ENCODE data around the gene PRR16.

The PRR16 gene

GRCh38 chr5:120531215-120531614 lies 67.1 kb downstream of the PRR16 start:
- no peak overlapping the region for H3K4me3 ChIP-seq (ENCODE audit: low read depth, low read length)
- no peak for DNase-seq (ENCODE audit: low read depth)
- TF ChIP-seq, protein P1, sequence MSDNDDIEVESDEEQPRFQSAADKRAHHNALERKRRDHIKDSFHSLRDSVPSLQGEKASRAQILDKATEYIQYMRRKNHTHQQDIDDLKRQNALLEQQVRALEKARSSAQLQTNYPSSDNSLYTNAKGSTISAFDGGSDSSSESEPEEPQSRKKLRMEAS (IDR thresholded peaks at IDR 0.05; ENCODE audit: low read depth, low read length) = no peak
- no peak for TF ChIP-seq CTCF (IDR thresholded peaks at IDR 0.05; ENCODE audit: low read depth, low read length)
- TF ChIP-seq POLR2A (IDR thresholded peaks at IDR 0.05; ENCODE audit: extremely low read depth, insufficient read length) = no peak
- no peak for TF ChIP-seq MYC (IDR thresholded peaks at IDR 0.05; ENCODE audit: low read depth, low read length)

- no peak overlapping the region for H3K4me3 ChIP-seq (ENCODE audit: low read depth, low read length)
- peak; percentile 6 for DNase-seq (ENCODE audit: low read depth)
- no peak for TF ChIP-seq MYC (IDR thresholded peaks at IDR 0.05; ENCODE audit: low read depth, low read length)
- TF ChIP-seq POLR2A (IDR thresholded peaks at IDR 0.05; ENCODE audit: extremely low read depth, insufficient read length) = no peak
- TF ChIP-seq CTCF (IDR thresholded peaks at IDR 0.05; ENCODE audit: low read depth, low read length) = peak; percentile 12
- TF ChIP-seq, protein P1 (IDR thresholded peaks at IDR 0.05; ENCODE audit: low read depth, low read length) = no peak
Measured at GRCh38 chr5:120532835-120533234, 68.7 kb downstream of the PRR16 start.

GRCh38 chr5:120533581-120533980 lies 69.5 kb downstream of the PRR16 start:
- TF ChIP-seq MYC (IDR thresholded peaks at IDR 0.05; ENCODE audit: low read depth, low read length) = no peak
- no peak for TF ChIP-seq POLR2A (IDR thresholded peaks at IDR 0.05; ENCODE audit: extremely low read depth, insufficient read length)
- TF ChIP-seq CTCF (IDR thresholded peaks at IDR 0.05; ENCODE audit: low read depth, low read length) = no peak
- TF ChIP-seq, protein P1 (IDR thresholded peaks at IDR 0.05; ENCODE audit: low read depth, low read length) = no peak

DNA sequence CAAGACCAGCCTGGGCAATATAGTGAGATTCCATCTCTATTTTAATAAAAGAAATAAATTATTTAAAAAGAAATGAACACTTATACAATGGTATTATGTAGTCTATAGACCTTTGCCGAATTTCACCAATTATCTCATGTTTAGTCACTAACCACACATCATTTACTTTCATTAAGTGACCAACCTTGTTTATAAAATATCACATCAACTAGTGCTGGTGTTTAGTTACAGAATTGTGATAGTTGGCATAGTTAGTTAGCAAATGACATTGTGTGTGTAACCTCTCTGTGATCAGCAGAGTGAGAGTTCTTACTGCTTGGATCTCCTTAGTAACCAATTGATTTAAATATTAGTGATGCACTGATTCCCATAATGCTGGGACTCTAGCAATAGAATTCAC lies 71.8 kb downstream of the PRR16 start:
- no peak for TF ChIP-seq CTCF (IDR thresholded peaks at IDR 0.05; ENCODE audit: low read depth, low read length)
- TF ChIP-seq, protein P1 (IDR thresholded peaks at IDR 0.05; ENCODE audit: low read depth, low read length) = no peak
- no peak for TF ChIP-seq POLR2A (IDR thresholded peaks at IDR 0.05; ENCODE audit: extremely low read depth, insufficient read length)
- no peak for TF ChIP-seq MYC (IDR thresholded peaks at IDR 0.05; ENCODE audit: low read depth, low read length)

More at GRCh38 chr5:120533581-120533980, 69.5 kb downstream of the PRR16 start:
- no peak for DNase-seq (ENCODE audit: low read depth)
- H3K4me3 ChIP-seq (ENCODE audit: low read depth, low read length) = no peak overlapping the region

DNA sequence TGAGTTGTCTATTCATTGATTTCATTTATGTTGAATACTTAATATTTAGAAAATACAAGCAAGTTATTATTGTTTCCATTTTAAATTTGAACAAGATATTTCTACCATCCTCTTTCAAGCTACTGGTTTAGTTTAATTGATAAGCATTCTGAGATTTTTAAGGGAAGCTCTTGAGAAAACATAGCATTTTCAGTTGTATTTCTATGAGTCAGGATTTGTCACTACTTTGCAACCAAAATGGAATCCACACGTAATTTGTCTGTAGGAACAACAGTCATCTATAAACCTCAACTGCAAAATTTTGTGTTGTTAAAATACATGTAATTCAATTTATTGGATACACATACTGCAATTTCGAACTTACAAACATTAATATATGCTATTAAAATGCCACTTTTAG lies 74.0 kb downstream of the PRR16 start:
- DNase-seq (ENCODE audit: low read depth) = no peak
- H3K4me3 ChIP-seq (ENCODE audit: low read depth, low read length) = no peak overlapping the region
- TF ChIP-seq POLR2A (IDR thresholded peaks at IDR 0.05; ENCODE audit: extremely low read depth, insufficient read length) (no peak), MYC (IDR thresholded peaks at IDR 0.05; ENCODE audit: low read depth, low read length) (no peak), CTCF (IDR thresholded peaks at IDR 0.05; ENCODE audit: low read depth, low read length) (no peak)

More for the DNA sequence above, 71.8 kb downstream of the PRR16 start:
- no peak overlapping the region for H3K4me3 ChIP-seq (ENCODE audit: low read depth, low read length)
- no peak for DNase-seq (ENCODE audit: low read depth)

GRCh38 chr5:120538644-120539043 lies 74.5 kb downstream of the PRR16 start:
- no peak for TF ChIP-seq MYC (IDR thresholded peaks at IDR 0.05; ENCODE audit: low read depth, low read length)
- TF ChIP-seq CTCF (IDR thresholded peaks at IDR 0.05; ENCODE audit: low read depth, low read length) = no peak
- TF ChIP-seq POLR2A (IDR thresholded peaks at IDR 0.05; ENCODE audit: extremely low read depth, insufficient read length) = no peak
- no peak for DNase-seq (ENCODE audit: low read depth)
- no peak overlapping the region for H3K4me3 ChIP-seq (ENCODE audit: low read depth, low read length)
